DOHH2 (cell line): ENCODE results near the gene F11R.

Experiments
- H3F3A ChIP-seq: fragments of 200-600 bp; sonication (generic), shearing (Covaris generic); 2 replicates; pipeline ENCODE4 v1.6.0; 2016; ENCODE audit warnings: antibody characterized with exemption, mild to moderate bottlenecking; ENCODE audit not compliant: control insufficient read depth, insufficient read depth
- H3K27ac ChIP-seq: fragments of 200-600 bp; sonication (generic); 2 replicates; pipeline ENCODE4 v1.5.1; 2014; ENCODE audit warnings: low read depth, mild to moderate bottlenecking, low read length, moderate library complexity
- H3K27me3 ChIP-seq: fragments of 200-600 bp; sonication (generic); 2 replicates; pipeline ENCODE4 v1.6.1; 2014; ENCODE audit warnings: mild to moderate bottlenecking, low read length, mixed read lengths; ENCODE audit not compliant: control insufficient read depth
- H3K36me3 ChIP-seq: fragments of 200-600 bp; sonication (generic); 2 replicates; pipeline ENCODE4 v1.6.1; 2014; ENCODE audit warnings: mild to moderate bottlenecking, low read length, moderate library complexity, mixed read lengths; ENCODE audit not compliant: control insufficient read depth
- H3K4me1 ChIP-seq: fragments of 200-600 bp; sonication (generic); 2 replicates; pipeline ENCODE4 v1.6.1; 2014; ENCODE audit warnings: mild to moderate bottlenecking, low read length, mixed read lengths; ENCODE audit not compliant: control insufficient read depth
- H3K4me2 ChIP-seq: fragments of 200-600 bp; sonication (generic); 2 replicates; pipeline ENCODE4 v1.6.0; 2014; ENCODE audit warnings: mild to moderate bottlenecking, low read length, moderate library complexity
- H3K4me3 ChIP-seq: fragments of 200-600 bp; sonication (generic); 2 replicates; pipeline ENCODE4 v1.5.1; 2014; ENCODE audit warnings: mild to moderate bottlenecking, low read length, mixed read lengths
- H3K79me2 ChIP-seq: fragments of 200-600 bp; sonication (generic); 2 replicates; pipeline ENCODE4 v1.6.1; 2014; ENCODE audit warnings: mild to moderate bottlenecking, low read length, mixed read lengths; ENCODE audit not compliant: control insufficient read depth
- H3K9me2 ChIP-seq: fragments of 200-600 bp; sonication (generic); replicated peaks from 2 replicates; pipeline ENCODE4 v1.6.1; 2014; ENCODE audit warnings: mild to moderate bottlenecking, low read length, mixed read lengths; ENCODE audit not compliant: control insufficient read depth
- H3K9me3 ChIP-seq: fragments of 200-600 bp; sonication (generic); 2 replicates; pipeline ENCODE4 v1.6.1; 2014; ENCODE audit warnings: antibody characterized with exemption, low read length, mixed read lengths; ENCODE audit not compliant: control insufficient read depth, insufficient read depth
- H4K20me1 ChIP-seq: fragments of 200-600 bp; sonication (generic); 2 replicates; pipeline ENCODE4 v1.6.0; 2014; ENCODE audit warnings: low read depth, mild to moderate bottlenecking, antibody characterized with exemption, low read length, moderate library complexity; ENCODE audit not compliant: control insufficient read depth, insufficient read depth
- CTCF ChIP-seq: fragments of 200-600 bp; sonication (generic); IDR thresholded peaks from one replicate; pipeline ENCODE4 v1.5.1; 2014; ENCODE audit warnings: antibody characterized with exemption, mild to moderate bottlenecking, low read depth, low read length; ENCODE audit not compliant: poor library complexity, severe bottlenecking
- EZH2phosphoT487 ChIP-seq: fragments of 200-600 bp; sonication (generic); IDR thresholded peaks from 2 replicates; pipeline ENCODE4 v1.6.1; 2017; ENCODE audit warnings: borderline replicate concordance, mild to moderate bottlenecking, antibody characterized with exemption, low read length, moderate library complexity, mixed read lengths

The F11R gene

GRCh38 chr1:161061419-161061818 lies 40.5 kb upstream of the F11R start:
- Histone ChIP-seq H3K79me2 (peaks cover 65% of the 10 kb centered on the region), H3K4me3 (no peak overlapping the region), H3K4me1 (no peaks in the 10 kb centered on the region), H3K9me3 (no peaks in the 10 kb centered on the region), H3F3A (no peaks in the 10 kb centered on the region), H3K36me3 (peaks cover 39% of the 10 kb centered on the region), H3K4me2 (no peak overlapping the region), H3K27me3 (no peaks in the 10 kb centered on the region), H4K20me1 (peaks cover 3% of the 10 kb centered on the region; the same call in 1 of the 2 replicates), H3K27ac (no peak overlapping the region), H3K9me2 (no peaks in the 10 kb centered on the region)
- TF ChIP-seq EZH2phosphoT487 (no peak), CTCF (no peak)

- Histone ChIP-seq H3K9me2 (no peaks in the 10 kb centered on the region), H3K27ac (no peak overlapping the region), H3K4me2 (no peak overlapping the region), H3K4me3 (no peak overlapping the region), H3K27me3 (no peaks in the 10 kb centered on the region), H4K20me1 (no peaks in the 10 kb centered on the region; the same call in 1 of the 2 replicates), H3F3A (no peaks in the 10 kb centered on the region), H3K36me3 (peaks cover 50% of the 10 kb centered on the region), H3K9me3 (no peaks in the 10 kb centered on the region), H3K4me1 (no peaks in the 10 kb centered on the region), H3K79me2 (peaks cover 51% of the 10 kb centered on the region)
- TF ChIP-seq EZH2phosphoT487, result no peak
- no peak for TF ChIP-seq CTCF
Observed at GRCh38 chr1:161059293-161059692, 38.3 kb upstream of the F11R start.

GRCh38 chr1:161054805-161055204 lies 33.9 kb upstream of the F11R start:
- Histone ChIP-seq H3K9me2 (no peaks in the 10 kb centered on the region), H3K27ac (no peak overlapping the region), H3K4me1 (no peaks in the 10 kb centered on the region), H3K9me3 (no peaks in the 10 kb centered on the region), H3K27me3 (no peaks in the 10 kb centered on the region), H3K4me3 (no peak overlapping the region), H3K4me2 (no peak overlapping the region), H3K79me2 (peaks cover 16% of the 10 kb centered on the region), H3K36me3 (peaks cover 79% of the 10 kb centered on the region), H3F3A (no peaks in the 10 kb centered on the region), H4K20me1 (no peaks in the 10 kb centered on the region)
- TF ChIP-seq EZH2phosphoT487 (no peak), CTCF (peak; percentile 75)
